Hepatocyte (in vitro differentiated cells): ENCODE measurements around the gene PLEKHG4B.

Experiments used
- CTCF ChIP-seq: fragments of 200-600 bp; sonication (generic); IDR thresholded peaks from 2 replicates; pipeline ENCODE4 v1.5.1; 2016; ENCODE audit warnings: antibody characterized with exemption, mild to moderate bottlenecking; ENCODE audit not compliant: poor library complexity
- EZH2 ChIP-seq: fragments of 200-600 bp; sonication (generic); IDR thresholded peaks from 2 replicates; pipeline ENCODE4 v1.6.1; 2016; ENCODE audit warnings: antibody characterized with exemption, mild to moderate bottlenecking, borderline replicate concordance
- EZH2phosphoT487 ChIP-seq: fragments of 200-600 bp; sonication (generic); IDR thresholded peaks from one replicate; pipeline ENCODE4 v1.6.1; 2018; ENCODE audit warnings: antibody characterized with exemption, mild to moderate bottlenecking, low read depth, moderate library complexity; ENCODE audit not compliant: unreplicated experiment, severe bottlenecking

- TF ChIP-seq EZH2 (no peak), CTCF (no peak), EZH2phosphoT487 (no peak)
These were observed 6.5 kb upstream of the PLEKHG4B start for GRCh38 chr5:85334-85995.
